WTC11 (cell line): Measurements from ENCODE around the gene ETV2. TPM values are rescaled to one million over a fixed set of nuclear protein-coding genes. Genes with fewer than 3 reads are reported as not detected.

ENCODE experiments used
- ATAC-seq: fragments of 200-7000 bp; cut with Tn5 transposase; 2 replicates; pipeline ENCODE4 v1.10.0; 2021; ENCODE audit warnings: mild to moderate bottlenecking, moderate library complexity
- CTCF ChIA-PET: fragments of 300-600 bp; sonication (Branson Sonifier 250); formaldehyde crosslinking; loops from one replicate; lab custom pipeline; 2021; ENCODE audit warnings: antibody characterized with exemption; lab: Charles Lee
- POLR2A ChIA-PET: fragments of 350-600 bp; sonication (Branson Sonifier 250); formaldehyde crosslinking; loops from one replicate; lab custom pipeline; 2021; ENCODE audit warnings: antibody characterized with exemption; lab: Charles Lee
- DNase-seq: peaks from one replicate; pipeline ENCODE4 v3.0.0; 2021; ENCODE audit warnings: low spot score
- H3K27ac Mint-ChIP-seq: 2 replicates; pipeline ENCODE4 v1.8.0; 2021; ENCODE audit warnings: mixed read lengths
- H3K27me3 Mint-ChIP-seq: 2 replicates; pipeline ENCODE4 v1.8.0; 2021; ENCODE audit warnings: low read depth, mild to moderate bottlenecking, moderate library complexity, mixed read lengths
- H3K36me3 Mint-ChIP-seq: 2 replicates; pipeline ENCODE4 v1.8.0; 2021; ENCODE audit warnings: mixed read lengths
- H3K4me1 Mint-ChIP-seq: 2 replicates; pipeline ENCODE4 v1.8.0; 2022; ENCODE audit warnings: mixed read lengths
- H3K4me3 Mint-ChIP-seq: 2 replicates; pipeline ENCODE4 v1.8.0; 2021; ENCODE audit warnings: mild to moderate bottlenecking, moderate library complexity, mixed read lengths
- H3K9me3 Mint-ChIP-seq: 2 replicates; pipeline ENCODE4 v1.8.0; 2021; ENCODE audit warnings: mixed read lengths
- ATF3 ChIP-seq: sonication (generic); formaldehyde crosslinking; conservative IDR thresholded peaks from 2 replicates; pipeline ENCODE4 v1.8.1; 2022; ENCODE audit warnings: mild to moderate bottlenecking, missing genetic modification reagents
- E2F5 ChIP-seq: sonication (generic); formaldehyde crosslinking; IDR thresholded peaks from 2 replicates; pipeline ENCODE4 v1.8.1; 2022; ENCODE audit warnings: mild to moderate bottlenecking, moderate library complexity, missing genetic modification reagents
- GABPB1 ChIP-seq: sonication (generic); formaldehyde crosslinking; IDR thresholded peaks from 2 replicates; pipeline ENCODE4 v1.8.1; 2023; ENCODE audit warnings: mild to moderate bottlenecking, missing genetic modification reagents
- RELA ChIP-seq: sonication (generic); formaldehyde crosslinking; IDR thresholded peaks from 2 replicates; pipeline ENCODE4 v1.8.1; 2022; ENCODE audit warnings: missing genetic modification reagents, mild to moderate bottlenecking, borderline replicate concordance
- TCF7 ChIP-seq: sonication (generic); formaldehyde crosslinking; IDR thresholded peaks from 2 replicates; pipeline ENCODE4 v1.8.0; 2022; ENCODE audit warnings: mild to moderate bottlenecking, low read depth, missing genetic modification reagents, moderate library complexity
- ZNF232 ChIP-seq: sonication (generic); formaldehyde crosslinking; IDR thresholded peaks from 2 replicates; pipeline ENCODE4 v1.8.0; 2022; ENCODE audit warnings: mild to moderate bottlenecking, missing genetic modification reagents
- ZNF317 ChIP-seq: sonication (generic); formaldehyde crosslinking; IDR thresholded peaks from 2 replicates; pipeline ENCODE4 v1.8.1; 2023; ENCODE audit warnings: low read depth, mild to moderate bottlenecking, moderate library complexity, missing genetic modification reagents, borderline replicate concordance
- total RNA-seq: library from RNA; stranded (reverse); gene quantifications from 3 replicates; pipeline ENCODE4 v1.2.3, GENCODE V29; 2021
- TF ChIP-seq, protein P1 (sequence below): fragments of 250-450 bp; sonication (Bioruptor Pico); IDR thresholded peaks from 2 replicates; pipeline ENCODE4 v1.8.0; 2021; ENCODE audit warnings: mild to moderate bottlenecking
- TF ChIP-seq, protein P2 (sequence below): sonication (generic); formaldehyde crosslinking; conservative IDR thresholded peaks from 2 replicates; pipeline ENCODE4 v1.8.1; 2023; ENCODE audit warnings: mild to moderate bottlenecking, low read depth, missing genetic modification reagents, moderate library complexity
- TF ChIP-seq, protein P3 (sequence below): sonication (generic); formaldehyde crosslinking; IDR thresholded peaks from 2 replicates; pipeline ENCODE4 v1.8.1; 2022; ENCODE audit warnings: mild to moderate bottlenecking, missing genetic modification reagents, moderate library complexity, borderline replicate concordance
- TF ChIP-seq, protein P4 (sequence below): sonication (generic); formaldehyde crosslinking; IDR thresholded peaks from 2 replicates; pipeline ENCODE4 v1.8.1; 2022; ENCODE audit warnings: low read depth, mild to moderate bottlenecking, moderate library complexity, missing genetic modification reagents, borderline replicate concordance
- TF ChIP-seq, protein P5 (sequence below): sonication (generic); formaldehyde crosslinking; IDR thresholded peaks from 2 replicates; pipeline ENCODE4 v1.8.1; 2023; ENCODE audit warnings: mild to moderate bottlenecking, missing genetic modification reagents
- TF ChIP-seq, protein P6 (sequence below): fragments of 200-600 bp; IDR thresholded peaks from 2 replicates; pipeline ENCODE4 v1.8.0; 2022; ENCODE audit warnings: antibody characterized with exemption
- TF ChIP-seq, protein P7 (sequence below): fragments of 250-450 bp; sonication (Bioruptor Pico); IDR thresholded peaks from 2 replicates; pipeline ENCODE4 v1.9.0; 2021; ENCODE audit warnings: moderate library complexity, mild to moderate bottlenecking, inconsistent platforms, borderline replicate concordance

Gene ETV2
- total RNA-seq, 1 experiment from 2014 or later = 1.7 TPM

DNA sequence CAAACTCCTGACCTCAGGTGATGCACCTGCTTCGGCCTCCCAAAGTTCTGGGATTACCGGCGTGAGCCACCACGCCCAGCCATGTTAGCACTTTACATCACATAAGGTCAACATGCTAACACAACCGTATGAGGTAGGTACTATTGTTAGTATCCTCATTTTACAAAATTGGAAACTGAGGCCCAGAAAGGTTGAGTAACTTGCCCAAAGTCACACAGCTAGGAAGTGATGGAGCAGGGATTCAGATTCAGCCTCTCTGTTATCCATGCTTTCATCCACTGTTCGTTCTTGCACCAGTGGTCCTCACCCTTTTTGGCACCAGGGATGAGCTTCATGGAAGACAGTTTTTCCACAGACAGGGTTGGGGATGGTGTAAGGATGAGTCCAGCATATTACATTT lies 15.2 kb downstream of the ETV2 start:
- DNase-seq (no peak), ATAC-seq (no peak)
- POLR2A ChIA-PET = interaction anchor here (0.6 kb wide), 1 partner anchor 44 kb away, joined by 3 read pairs; the partner anchor contains the start of gene HAUS5
- TF ChIP-seq TCF7 (CRISPR knock-in tag) (no peak), E2F5 (CRISPR knock-in tag) (no peak), ZNF232 (CRISPR knock-in tag) (no peak), GABPB1 (CRISPR knock-in tag) (no peak), ZNF317 (CRISPR knock-in tag) (no peak), ATF3 (CRISPR knock-in tag) (no peak), RELA (CRISPR knock-in tag) (no peak)
- TF ChIP-seq, protein P1, sequence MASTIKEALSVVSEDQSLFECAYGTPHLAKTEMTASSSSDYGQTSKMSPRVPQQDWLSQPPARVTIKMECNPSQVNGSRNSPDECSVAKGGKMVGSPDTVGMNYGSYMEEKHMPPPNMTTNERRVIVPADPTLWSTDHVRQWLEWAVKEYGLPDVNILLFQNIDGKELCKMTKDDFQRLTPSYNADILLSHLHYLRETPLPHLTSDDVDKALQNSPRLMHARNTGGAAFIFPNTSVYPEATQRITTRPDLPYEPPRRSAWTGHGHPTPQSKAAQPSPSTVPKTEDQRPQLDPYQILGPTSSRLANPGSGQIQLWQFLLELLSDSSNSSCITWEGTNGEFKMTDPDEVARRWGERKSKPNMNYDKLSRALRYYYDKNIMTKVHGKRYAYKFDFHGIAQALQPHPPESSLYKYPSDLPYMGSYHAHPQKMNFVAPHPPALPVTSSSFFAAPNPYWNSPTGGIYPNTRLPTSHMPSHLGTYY = no peak
- TF ChIP-seq, protein P2, sequence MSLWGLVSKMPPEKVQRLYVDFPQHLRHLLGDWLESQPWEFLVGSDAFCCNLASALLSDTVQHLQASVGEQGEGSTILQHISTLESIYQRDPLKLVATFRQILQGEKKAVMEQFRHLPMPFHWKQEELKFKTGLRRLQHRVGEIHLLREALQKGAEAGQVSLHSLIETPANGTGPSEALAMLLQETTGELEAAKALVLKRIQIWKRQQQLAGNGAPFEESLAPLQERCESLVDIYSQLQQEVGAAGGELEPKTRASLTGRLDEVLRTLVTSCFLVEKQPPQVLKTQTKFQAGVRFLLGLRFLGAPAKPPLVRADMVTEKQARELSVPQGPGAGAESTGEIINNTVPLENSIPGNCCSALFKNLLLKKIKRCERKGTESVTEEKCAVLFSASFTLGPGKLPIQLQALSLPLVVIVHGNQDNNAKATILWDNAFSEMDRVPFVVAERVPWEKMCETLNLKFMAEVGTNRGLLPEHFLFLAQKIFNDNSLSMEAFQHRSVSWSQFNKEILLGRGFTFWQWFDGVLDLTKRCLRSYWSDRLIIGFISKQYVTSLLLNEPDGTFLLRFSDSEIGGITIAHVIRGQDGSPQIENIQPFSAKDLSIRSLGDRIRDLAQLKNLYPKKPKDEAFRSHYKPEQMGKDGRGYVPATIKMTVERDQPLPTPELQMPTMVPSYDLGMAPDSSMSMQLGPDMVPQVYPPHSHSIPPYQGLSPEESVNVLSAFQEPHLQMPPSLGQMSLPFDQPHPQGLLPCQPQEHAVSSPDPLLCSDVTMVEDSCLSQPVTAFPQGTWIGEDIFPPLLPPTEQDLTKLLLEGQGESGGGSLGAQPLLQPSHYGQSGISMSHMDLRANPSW (CRISPR knock-in tag) = no peak
- TF ChIP-seq, protein P3, sequence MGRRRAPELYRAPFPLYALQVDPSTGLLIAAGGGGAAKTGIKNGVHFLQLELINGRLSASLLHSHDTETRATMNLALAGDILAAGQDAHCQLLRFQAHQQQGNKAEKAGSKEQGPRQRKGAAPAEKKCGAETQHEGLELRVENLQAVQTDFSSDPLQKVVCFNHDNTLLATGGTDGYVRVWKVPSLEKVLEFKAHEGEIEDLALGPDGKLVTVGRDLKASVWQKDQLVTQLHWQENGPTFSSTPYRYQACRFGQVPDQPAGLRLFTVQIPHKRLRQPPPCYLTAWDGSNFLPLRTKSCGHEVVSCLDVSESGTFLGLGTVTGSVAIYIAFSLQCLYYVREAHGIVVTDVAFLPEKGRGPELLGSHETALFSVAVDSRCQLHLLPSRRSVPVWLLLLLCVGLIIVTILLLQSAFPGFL (CRISPR knock-in tag) = no peak
- TF ChIP-seq, protein P4, sequence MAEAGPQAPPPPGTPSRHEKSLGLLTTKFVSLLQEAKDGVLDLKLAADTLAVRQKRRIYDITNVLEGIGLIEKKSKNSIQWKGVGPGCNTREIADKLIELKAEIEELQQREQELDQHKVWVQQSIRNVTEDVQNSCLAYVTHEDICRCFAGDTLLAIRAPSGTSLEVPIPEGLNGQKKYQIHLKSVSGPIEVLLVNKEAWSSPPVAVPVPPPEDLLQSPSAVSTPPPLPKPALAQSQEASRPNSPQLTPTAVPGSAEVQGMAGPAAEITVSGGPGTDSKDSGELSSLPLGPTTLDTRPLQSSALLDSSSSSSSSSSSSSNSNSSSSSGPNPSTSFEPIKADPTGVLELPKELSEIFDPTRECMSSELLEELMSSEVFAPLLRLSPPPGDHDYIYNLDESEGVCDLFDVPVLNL (CRISPR knock-in tag) = no peak
- TF ChIP-seq, protein P5, sequence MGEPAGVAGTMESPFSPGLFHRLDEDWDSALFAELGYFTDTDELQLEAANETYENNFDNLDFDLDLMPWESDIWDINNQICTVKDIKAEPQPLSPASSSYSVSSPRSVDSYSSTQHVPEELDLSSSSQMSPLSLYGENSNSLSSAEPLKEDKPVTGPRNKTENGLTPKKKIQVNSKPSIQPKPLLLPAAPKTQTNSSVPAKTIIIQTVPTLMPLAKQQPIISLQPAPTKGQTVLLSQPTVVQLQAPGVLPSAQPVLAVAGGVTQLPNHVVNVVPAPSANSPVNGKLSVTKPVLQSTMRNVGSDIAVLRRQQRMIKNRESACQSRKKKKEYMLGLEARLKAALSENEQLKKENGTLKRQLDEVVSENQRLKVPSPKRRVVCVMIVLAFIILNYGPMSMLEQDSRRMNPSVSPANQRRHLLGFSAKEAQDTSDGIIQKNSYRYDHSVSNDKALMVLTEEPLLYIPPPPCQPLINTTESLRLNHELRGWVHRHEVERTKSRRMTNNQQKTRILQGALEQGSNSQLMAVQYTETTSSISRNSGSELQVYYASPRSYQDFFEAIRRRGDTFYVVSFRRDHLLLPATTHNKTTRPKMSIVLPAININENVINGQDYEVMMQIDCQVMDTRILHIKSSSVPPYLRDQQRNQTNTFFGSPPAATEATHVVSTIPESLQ (CRISPR knock-in tag) = no peak
- TF ChIP-seq, protein P6, sequence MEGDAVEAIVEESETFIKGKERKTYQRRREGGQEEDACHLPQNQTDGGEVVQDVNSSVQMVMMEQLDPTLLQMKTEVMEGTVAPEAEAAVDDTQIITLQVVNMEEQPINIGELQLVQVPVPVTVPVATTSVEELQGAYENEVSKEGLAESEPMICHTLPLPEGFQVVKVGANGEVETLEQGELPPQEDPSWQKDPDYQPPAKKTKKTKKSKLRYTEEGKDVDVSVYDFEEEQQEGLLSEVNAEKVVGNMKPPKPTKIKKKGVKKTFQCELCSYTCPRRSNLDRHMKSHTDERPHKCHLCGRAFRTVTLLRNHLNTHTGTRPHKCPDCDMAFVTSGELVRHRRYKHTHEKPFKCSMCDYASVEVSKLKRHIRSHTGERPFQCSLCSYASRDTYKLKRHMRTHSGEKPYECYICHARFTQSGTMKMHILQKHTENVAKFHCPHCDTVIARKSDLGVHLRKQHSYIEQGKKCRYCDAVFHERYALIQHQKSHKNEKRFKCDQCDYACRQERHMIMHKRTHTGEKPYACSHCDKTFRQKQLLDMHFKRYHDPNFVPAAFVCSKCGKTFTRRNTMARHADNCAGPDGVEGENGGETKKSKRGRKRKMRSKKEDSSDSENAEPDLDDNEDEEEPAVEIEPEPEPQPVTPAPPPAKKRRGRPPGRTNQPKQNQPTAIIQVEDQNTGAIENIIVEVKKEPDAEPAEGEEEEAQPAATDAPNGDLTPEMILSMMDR = no peak
- TF ChIP-seq, protein P7, sequence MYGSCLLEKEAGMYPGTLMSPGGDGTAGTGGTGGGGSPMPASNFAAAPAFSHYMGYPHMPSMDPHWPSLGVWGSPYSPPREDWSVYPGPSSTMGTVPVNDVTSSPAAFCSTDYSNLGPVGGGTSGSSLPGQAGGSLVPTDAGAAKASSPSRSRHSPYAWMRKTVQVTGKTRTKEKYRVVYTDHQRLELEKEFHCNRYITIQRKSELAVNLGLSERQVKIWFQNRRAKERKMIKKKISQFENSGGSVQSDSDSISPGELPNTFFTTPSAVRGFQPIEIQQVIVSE = no peak
- H3K4me1 Mint-ChIP-seq = no peaks in the 10 kb centered on the region
- H3K4me3 Mint-ChIP-seq = no peak overlapping the region
- CTCF ChIA-PET = no interaction called here
- H3K27ac Mint-ChIP-seq = no peak overlapping the region
- H3K9me3 Mint-ChIP-seq = no peaks in the 10 kb centered on the region
- peaks cover 54% of the 10 kb centered on the region for H3K36me3 Mint-ChIP-seq
- H3K27me3 Mint-ChIP-seq = no peaks in the 10 kb centered on the region
